ENCODE data around the gene SNCG. TPM values are rescaled to one million over a fixed set of nuclear protein-coding genes. Genes with fewer than 3 reads are reported as not detected.
"Not testable (repeated sequence)": the region's sequence is repeated elsewhere in the genome, so short reads cannot be mapped to it uniquely, and the experiment has no call there.

Gene SNCG
- total RNA-seq, 1 experiment from 2014 or later, result 7.3 TPM

GRCh38 chr10:86936661-86937501 lies 21.5 kb upstream of the SNCG start:
- BruUV-seq (replicated peaks), result no TSS peak
- H3K27ac Mint-ChIP-seq (ENCODE audit: low read depth, unreplicated experiment), result no peak overlapping the region
- peaks cover 2% of the 10 kb centered on the region for H3K4me1 Mint-ChIP-seq (ENCODE audit: insufficient read depth, unreplicated experiment)
- intact Hi-C loops (cut with micrococcal nuclease), result no loop called here
- no peaks in the 10 kb centered on the region for H3K36me3 Mint-ChIP-seq (ENCODE audit: insufficient read depth, unreplicated experiment)
- POLR2A ChIA-PET, result interaction anchor here (0.6 to 2.4 kb wide), 2 partner anchors 16 to 34 kb away, joined by 5 to 9 read pairs; no protein-coding TSS in a partner anchor
- no peak for TF ChIP-seq CTCF (IDR thresholded peaks at IDR 0.05; ENCODE audit: unreplicated experiment)
- DNase-seq (ENCODE audit: unreplicated experiment), result peak; percentile 25
- H3K9me3 Mint-ChIP-seq (ENCODE audit: unreplicated experiment), result no peaks in the 10 kb centered on the region
- H3K27me3 Mint-ChIP-seq (ENCODE audit: insufficient read depth, unreplicated experiment), result no peaks in the 10 kb centered on the region
- no peak overlapping the region for H3K4me3 Mint-ChIP-seq (ENCODE audit: unreplicated experiment)
- CTCF ChIA-PET, result interaction anchor here (0.5 to 6.5 kb wide), 6 partner anchors 22 to 1995 kb away, joined by 4 to 66 read pairs (median 15); partner anchors contain the start of genes ADIRF and SNCG

- H3K4me3 Mint-ChIP-seq (ENCODE audit: unreplicated experiment), result no peak overlapping the region
- ChIA-PET POLR2A (interaction anchor here (1.6 to 2.4 kb wide), 2 partner anchors 33 to 101 kb away, joined by 7 to 9 read pairs; no protein-coding TSS in a partner anchor), CTCF (interaction anchor here (0.6 to 6.5 kb wide), 7 partner anchors 11 to 1996 kb away, joined by 4 to 66 read pairs (median 18); partner anchors contain the start of genes ADIRF and SNCG)
- H3K9me3 Mint-ChIP-seq (ENCODE audit: unreplicated experiment), result no peaks in the 10 kb centered on the region
- no peak for TF ChIP-seq CTCF (IDR thresholded peaks at IDR 0.05; ENCODE audit: unreplicated experiment)
- no TSS peak for BruUV-seq (replicated peaks)
- no peak overlapping the region for H3K27ac Mint-ChIP-seq (ENCODE audit: low read depth, unreplicated experiment)
- DNase-seq (ENCODE audit: unreplicated experiment), result no peak
- H3K4me1 Mint-ChIP-seq (ENCODE audit: insufficient read depth, unreplicated experiment), result no peaks in the 10 kb centered on the region
- intact Hi-C loops (cut with micrococcal nuclease), result loop anchor here (2.0 kb wide), 1 partner anchor 29 kb away; no protein-coding TSS in a partner anchor
- H3K36me3 Mint-ChIP-seq (ENCODE audit: insufficient read depth, unreplicated experiment), result no peaks in the 10 kb centered on the region
- no peaks in the 10 kb centered on the region for H3K27me3 Mint-ChIP-seq (ENCODE audit: insufficient read depth, unreplicated experiment)
Measured at GRCh38 chr10:86937502-86938154, 20.8 kb upstream of the SNCG start.

- TF ChIP-seq CTCF (IDR thresholded peaks at IDR 0.05; ENCODE audit: unreplicated experiment), result no peak
- Mint-ChIP-seq H3K27ac (ENCODE audit: low read depth, unreplicated experiment) (no peak overlapping the region), H3K27me3 (ENCODE audit: insufficient read depth, unreplicated experiment) (no peaks in the 10 kb centered on the region), H3K36me3 (ENCODE audit: insufficient read depth, unreplicated experiment) (no peaks in the 10 kb centered on the region), H3K4me1 (ENCODE audit: insufficient read depth, unreplicated experiment) (no peaks in the 10 kb centered on the region), H3K4me3 (ENCODE audit: unreplicated experiment) (no peak overlapping the region), H3K9me3 (ENCODE audit: unreplicated experiment) (no peaks in the 10 kb centered on the region)
- intact Hi-C loops (cut with micrococcal nuclease), result loop anchor here (2.0 kb wide), 1 partner anchor 29 kb away; no protein-coding TSS in a partner anchor
- BruUV-seq (replicated peaks), result no TSS peak
- ChIA-PET POLR2A (interaction anchor here (0.5 to 2.4 kb wide), 4 partner anchors 32 to 289 kb away, joined by 3 to 9 read pairs (median 5); no protein-coding TSS in a partner anchor), CTCF (interaction anchor here (0.6 to 6.5 kb wide), 15 partner anchors 11 to 747 kb away, joined by 3 to 66 read pairs (median 7); partner anchors contain the start of genes ADIRF and SNCG)
- DNase-seq (ENCODE audit: unreplicated experiment), result no peak
Measured at GRCh38 chr10:86938260-86938659, 20.1 kb upstream of the SNCG start.

- POLR2A ChIA-PET, result interaction anchor here (0.6 kb wide), 1 partner anchor 30 kb away, joined by 3 read pairs; no protein-coding TSS in a partner anchor
- H3K27me3 Mint-ChIP-seq (ENCODE audit: insufficient read depth, unreplicated experiment); H3K36me3 Mint-ChIP-seq (ENCODE audit: insufficient read depth, unreplicated experiment); H3K9me3 Mint-ChIP-seq (ENCODE audit: unreplicated experiment); DNase-seq (ENCODE audit: unreplicated experiment); H3K4me1 Mint-ChIP-seq (ENCODE audit: insufficient read depth, unreplicated experiment); BruUV-seq (replicated peaks); H3K27ac Mint-ChIP-seq (ENCODE audit: low read depth, unreplicated experiment); intact Hi-C loops (cut with micrococcal nuclease): not testable (repeated sequence)
- CTCF ChIA-PET, result interaction anchor here (0.6 to 6.5 kb wide), 27 partner anchors 9 to 587 kb away, joined by 3 to 66 read pairs (median 4); partner anchors contain the start of genes ADIRF and MMRN2
- H3K4me3 Mint-ChIP-seq (ENCODE audit: unreplicated experiment), result peak overlapping the region; percentile 68
Measured at GRCh38 chr10:86940076-86940475, 18.3 kb upstream of the SNCG start.

All from MCF 10A (cell line).